ENCODE measurements around the gene FIBP. TPM values are rescaled to one million over a fixed set of nuclear protein-coding genes. Genes with fewer than 3 reads are reported as not detected.
A peak's percentile ranks its signal among the peaks of the same experiment; 100 is the strongest.

FIBP gene
- total RNA-seq, 1 donor from 2014 or later = 144 TPM

DNA sequence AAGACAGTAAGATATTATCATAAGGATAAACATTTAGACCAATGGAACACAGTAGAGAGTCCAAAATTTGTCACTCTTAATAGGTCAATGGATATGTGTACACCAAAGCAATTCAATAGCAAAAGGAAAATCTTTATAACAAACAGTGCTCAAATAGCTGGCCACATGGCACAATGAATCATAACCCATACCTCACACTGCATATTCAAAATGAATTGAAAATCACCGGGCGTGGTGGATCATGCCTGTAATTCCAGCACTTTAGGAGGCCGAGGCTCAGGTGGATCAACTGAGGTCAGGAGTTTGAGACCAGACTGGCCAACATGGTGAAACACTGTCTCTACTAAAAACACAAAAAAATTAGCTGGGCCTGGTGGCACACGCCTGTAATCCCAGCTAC, 46.1 kb downstream of the FIBP start:
- TF ChIP-seq, protein P1, sequence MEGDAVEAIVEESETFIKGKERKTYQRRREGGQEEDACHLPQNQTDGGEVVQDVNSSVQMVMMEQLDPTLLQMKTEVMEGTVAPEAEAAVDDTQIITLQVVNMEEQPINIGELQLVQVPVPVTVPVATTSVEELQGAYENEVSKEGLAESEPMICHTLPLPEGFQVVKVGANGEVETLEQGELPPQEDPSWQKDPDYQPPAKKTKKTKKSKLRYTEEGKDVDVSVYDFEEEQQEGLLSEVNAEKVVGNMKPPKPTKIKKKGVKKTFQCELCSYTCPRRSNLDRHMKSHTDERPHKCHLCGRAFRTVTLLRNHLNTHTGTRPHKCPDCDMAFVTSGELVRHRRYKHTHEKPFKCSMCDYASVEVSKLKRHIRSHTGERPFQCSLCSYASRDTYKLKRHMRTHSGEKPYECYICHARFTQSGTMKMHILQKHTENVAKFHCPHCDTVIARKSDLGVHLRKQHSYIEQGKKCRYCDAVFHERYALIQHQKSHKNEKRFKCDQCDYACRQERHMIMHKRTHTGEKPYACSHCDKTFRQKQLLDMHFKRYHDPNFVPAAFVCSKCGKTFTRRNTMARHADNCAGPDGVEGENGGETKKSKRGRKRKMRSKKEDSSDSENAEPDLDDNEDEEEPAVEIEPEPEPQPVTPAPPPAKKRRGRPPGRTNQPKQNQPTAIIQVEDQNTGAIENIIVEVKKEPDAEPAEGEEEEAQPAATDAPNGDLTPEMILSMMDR (IDR thresholded peaks at IDR 0.05; ENCODE audit: insufficient read depth, low read length, poor library complexity, severe bottlenecking) = no peak
- no peak for DNase-seq (ENCODE audit: low read depth)
- Histone ChIP-seq H3K4me3 (ENCODE audit: low read depth, low read length) (no peak overlapping the region), H3K27me3 (ENCODE audit: control insufficient read depth, insufficient read depth, low read length) (no peaks in the 10 kb centered on the region), H3K36me3 (ENCODE audit: control insufficient read depth, insufficient read depth, low read length) (no peaks in the 10 kb centered on the region)

DNA sequence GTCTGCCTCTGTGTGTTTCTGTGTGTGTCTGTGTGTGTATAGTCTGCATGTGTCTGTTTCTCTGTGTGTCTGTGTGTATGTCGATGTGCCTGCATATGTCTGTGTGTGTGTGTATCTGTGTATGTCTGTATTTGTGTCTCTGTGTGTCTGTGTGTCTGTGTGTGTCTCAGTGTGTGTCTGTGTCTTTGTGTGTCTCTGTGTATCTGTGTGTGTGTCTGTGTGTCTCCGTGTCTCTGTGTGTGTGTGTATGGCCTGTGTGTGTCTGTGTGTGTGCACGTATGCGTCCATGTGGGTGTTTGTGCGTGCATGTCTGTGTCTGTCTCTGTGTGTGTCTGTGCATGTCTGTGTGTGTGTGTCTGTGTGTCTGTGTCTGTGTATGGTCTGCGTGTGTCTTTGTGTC, 54.1 kb downstream of the FIBP start:
- TF ChIP-seq, protein P1 (IDR thresholded peaks at IDR 0.05; ENCODE audit: insufficient read depth, low read length, poor library complexity, severe bottlenecking) = no peak
- Histone ChIP-seq H3K27me3 (ENCODE audit: control insufficient read depth, insufficient read depth, low read length) (peaks cover 16% of the 10 kb centered on the region), H3K36me3 (ENCODE audit: control insufficient read depth, insufficient read depth, low read length) (no peaks in the 10 kb centered on the region), H3K4me3 (ENCODE audit: low read depth, low read length) (peak overlapping the region; percentile 53)
- DNase-seq (ENCODE audit: low read depth) = no peak

Other genes starting within 250 kb of the FIBP start
- 64.3 and 103 TPM in 2 replicates for gene RELA, start 225.6 kb downstream of the FIBP start, total RNA-seq
- 65.5 and 73.3 TPM in 2 replicates for gene KAT5, start 176.2 kb downstream of the FIBP start, total RNA-seq
- gene RNASEH2C, start 167.7 kb downstream of the FIBP start, total RNA-seq = 43.1 and 50.1 TPM in 2 replicates
- 21.5 and 21.7 TPM in 2 replicates for gene AP5B1, start 107.5 kb downstream of the FIBP start, total RNA-seq
- 15.8 and 17.8 TPM in 2 replicates for gene OVOL1, start 101.4 kb downstream of the FIBP start, total RNA-seq
- 1.4 and 1.9 TPM in 2 replicates for gene SNX32, start 54.5 kb downstream of the FIBP start, total RNA-seq
- 1,640 and 1,825 TPM in 2 replicates for gene CFL1, start 30.3 kb downstream of the FIBP start, total RNA-seq
- gene MUS81, start 28.0 kb downstream of the FIBP start, total RNA-seq = 63.6 and 77.5 TPM in 2 replicates
- 54.1 and 62.0 TPM in 2 replicates for gene EFEMP2, start 15.7 kb downstream of the FIBP start, total RNA-seq
- not detected in 2 replicates for gene CTSW, start 8.6 kb downstream of the FIBP start, total RNA-seq
- gene CCDC85B, start 2.2 kb upstream of the FIBP start, total RNA-seq = 48.9 and 58.9 TPM in 2 replicates
- 44.2 and 46.5 TPM in 2 replicates for gene FOSL1, start 11.9 kb upstream of the FIBP start, total RNA-seq
- 19.7 and 19.9 TPM in 2 replicates for gene C11orf68, start 30.6 kb upstream of the FIBP start, total RNA-seq
- 106 and 141 TPM in 2 replicates for gene DRAP1, start 31.0 kb upstream of the FIBP start, total RNA-seq
- not detected in 2 replicates for gene TSGA10IP, start 57.0 kb upstream of the FIBP start, total RNA-seq
- gene SART1, start 73.3 kb upstream of the FIBP start, total RNA-seq = 32.6 and 37.2 TPM in 2 replicates
- 33.4 and 59.0 TPM in 2 replicates for gene EIF1AD, start 113.7 kb upstream of the FIBP start, total RNA-seq
- gene BANF1, start 114.0 kb upstream of the FIBP start, total RNA-seq = 73.8 and 87.3 TPM in 2 replicates
- gene CST6, start 123.5 kb upstream of the FIBP start, total RNA-seq = 59.8 and 61.3 TPM in 2 replicates
- gene CATSPER1, start 138.0 kb upstream of the FIBP start, total RNA-seq = 0.29 TPM in 1 of 2 replicates, not detected in the other
- 0.96 and 4.4 TPM in 2 replicates for gene GAL3ST3, start 160.7 kb upstream of the FIBP start, total RNA-seq
- 181 and 211 TPM in 2 replicates for gene SF3B2, start 163.9 kb upstream of the FIBP start, total RNA-seq
- 29.4 and 35.4 TPM in 2 replicates for gene PACS1, start 181.8 kb upstream of the FIBP start, total RNA-seq